Tibial nerve (tissue), 4 donors: ENCODE measurements around the gene CDHR1. TPM values are rescaled to one million over a fixed set of nuclear protein-coding genes. Genes with fewer than 3 reads are reported as not detected.

ENCODE experiments used
- DNase-seq, 2 donors: peaks; one replicate each; pipeline ENCODE4 v3.0.0-alpha.2; 2019; ENCODE audit warnings: low spot score in 2 of 2
- H3K27ac ChIP-seq, 4 donors: fragments of 200-600 bp; sonication (generic) in 3 of 4; one replicate each; pipeline ENCODE4 v1.5.1; 2017 to 2019; ENCODE audit warnings: mild to moderate bottlenecking in 1 of 4
- H3K27me3 ChIP-seq, 2 donors: fragments of 200-600 bp; sonication (generic) in 1 of 2; one replicate each; pipeline versions ENCODE4 v1.5.1 to v1.6.0; 2017 to 2019
- H3K36me3 ChIP-seq, 3 donors: fragments of 200-600 bp; sonication (generic); one replicate each; pipeline ENCODE4 v1.5.1; 2018 to 2019
- H3K4me1 ChIP-seq, 4 donors: fragments of 200-600 bp; sonication (generic) in 3 of 4; one replicate each; pipeline ENCODE4 v1.5.1; 2017 to 2019
- H3K4me3 ChIP-seq, 4 donors: fragments of 200-600 bp; sonication (generic) in 3 of 4; one replicate each; pipeline ENCODE4 v1.5.1; 2017 to 2019; ENCODE audit warnings: mild to moderate bottlenecking in 1 of 4, moderate library complexity in 1 of 4
- H3K9me3 ChIP-seq, 4 donors: fragments of 200-600 bp; sonication (generic) in 3 of 4; one replicate each; pipeline ENCODE4 v1.5.1; 2017 to 2019
- CTCF ChIP-seq, 5 experiments: fragments of 200-600 bp in 3 of 5; fragments of 450-650 bp in 2 of 5; sonication (generic) in 3 of 5; IDR thresholded peaks; one replicate each; pipeline ENCODE4 v1.5.1; 2016 to 2019; ENCODE audit warnings: antibody characterized with exemption in 5 of 5, mild to moderate bottlenecking in 3 of 5, moderate library complexity in 2 of 5
- EP300 ChIP-seq, 2 donors: sonication (generic); formaldehyde crosslinking; IDR thresholded peaks; one replicate each; pipeline ENCODE4 v1.6.1; 2017; ENCODE audit warnings: antibody characterized with exemption in 2 of 2, mild to moderate bottlenecking in 1 of 2
- POLR2A ChIP-seq, 2 donors: fragments of 450-650 bp; IDR thresholded peaks; one replicate each; pipeline ENCODE4 v1.6.1; 2017; ENCODE audit warnings: antibody characterized with exemption in 2 of 2, mild to moderate bottlenecking in 2 of 2, moderate library complexity in 2 of 2
- WGBS, 2 donors: methylation state at CpG; one replicate each; pipeline ENCODE4 v1.1.5; 2018; 5-methylcytosine and 5-hydroxymethylcytosine counted together
- total RNA-seq, 4 donors: library from RNA; depleted of rRNA; stranded (reverse); fragments of >200 nt; gene quantifications; one replicate each; pipeline ENCODE4 v1.1.0, GENCODE V29; 2016

Gene CDHR1
- total RNA-seq, 4 donors from 2014 or later = 0.30 to 1.0 (median 0.44) TPM; not detected in 1

- Histone ChIP-seq H3K27me3 (peaks cover 0 to 27% of the 10 kb centered on the region in 2 donors), H3K4me3 (no peak overlapping the region), H3K27ac (no peak overlapping the region), H3K36me3 (no peaks in the 10 kb centered on the region), H3K9me3 (no peaks in the 10 kb centered on the region), H3K4me1 (peaks cover 0 to 19% (median 7%) of the 10 kb centered on the region in 4 donors)
- no peak for DNase-seq
- TF ChIP-seq CTCF (IDR thresholded peaks at IDR 0.05) (no peak), POLR2A (IDR thresholded peaks at IDR 0.05) (no peak), EP300 (IDR thresholded peaks at IDR 0.05) (no peak)
- 74 to 90% methylated on average over 5 of the region's 5 CpGs for WGBS, 2 donors
Measured at GRCh38 chr10:84191106-84191505, 3.2 kb upstream of the CDHR1 start.

- H3K4me1 ChIP-seq = peaks cover 0 to 19% (median 7%) of the 10 kb centered on the region in 4 donors
- WGBS, 2 donors = 97 to 100% methylated on average over 2 of the region's 2 CpGs
- H3K27ac ChIP-seq = no peak overlapping the region
- no peak for DNase-seq
- TF ChIP-seq EP300 (IDR thresholded peaks at IDR 0.05) (no peak), CTCF (IDR thresholded peaks at IDR 0.05) (no peak)
- peaks cover 0 to 38% of the 10 kb centered on the region in 2 donors for H3K27me3 ChIP-seq
- no peaks in the 10 kb centered on the region for H3K9me3 ChIP-seq
- H3K36me3 ChIP-seq = no peaks in the 10 kb centered on the region
- H3K4me3 ChIP-seq = no peak overlapping the region
Measured at GRCh38 chr10:84193327-84193726, 1.0 kb upstream of the CDHR1 start.

- H3K27me3 ChIP-seq = peaks cover 0 to 38% of the 10 kb centered on the region in 2 donors
- peak overlapping the region; percentile 25 to 57 (median 38) for H3K4me3 ChIP-seq
- 25 to 36% methylated on average over 5 of the region's 5 CpGs for WGBS, 2 donors
- no peak for TF ChIP-seq EP300 (IDR thresholded peaks at IDR 0.05)
- TF ChIP-seq POLR2A (IDR thresholded peaks at IDR 0.05) = no peak
- TF ChIP-seq CTCF (IDR thresholded peaks at IDR 0.05) = no peak
- H3K36me3 ChIP-seq = no peaks in the 10 kb centered on the region
- no peak for DNase-seq
- peaks cover 0 to 19% (median 7%) of the 10 kb centered on the region in 4 donors for H3K4me1 ChIP-seq
- H3K9me3 ChIP-seq = no peaks in the 10 kb centered on the region
- no peak overlapping the region for H3K27ac ChIP-seq
Measured at GRCh38 chr10:84193846-84194423, 402 bp upstream of the CDHR1 start.

- no peaks in the 10 kb centered on the region for H3K36me3 ChIP-seq
- H3K27ac ChIP-seq = no peak overlapping the region
- peak overlapping the region in 2 of 4 donors; percentile 48 to 57 for H3K4me3 ChIP-seq
- TF ChIP-seq POLR2A (IDR thresholded peaks at IDR 0.05) (no peak), CTCF (IDR thresholded peaks at IDR 0.05) (no peak), EP300 (IDR thresholded peaks at IDR 0.05) (no peak)
- no peaks in the 10 kb centered on the region for H3K9me3 ChIP-seq
- H3K4me1 ChIP-seq = peaks cover 0 to 19% (median 7%) of the 10 kb centered on the region in 4 donors
- 34 to 41% methylated on average over 16 to 19 of the region's 43 CpGs for WGBS, 2 donors
- H3K27me3 ChIP-seq = peaks cover 0 to 38% of the 10 kb centered on the region in 2 donors
- DNase-seq = no peak
Measured at GRCh38 chr10:84195044-84195830, 900 bp downstream of the CDHR1 start.

GRCh38 chr10:84196083-84196482 is 1.7 kb downstream of the CDHR1 start:
- H3K4me3 ChIP-seq = no peak overlapping the region
- H3K27me3 ChIP-seq = peaks cover 0 to 38% of the 10 kb centered on the region in 2 donors
- no peak for TF ChIP-seq CTCF (IDR thresholded peaks at IDR 0.05)
- TF ChIP-seq POLR2A (IDR thresholded peaks at IDR 0.05) = no peak
- no peak for TF ChIP-seq EP300 (IDR thresholded peaks at IDR 0.05)
- DNase-seq = no peak
- peaks cover 0 to 19% (median 7%) of the 10 kb centered on the region in 4 donors for H3K4me1 ChIP-seq
- H3K9me3 ChIP-seq = no peaks in the 10 kb centered on the region
- H3K27ac ChIP-seq = no peak overlapping the region
- 30 to 39% methylated on average over 4 of the region's 4 CpGs for WGBS, 2 donors
- no peaks in the 10 kb centered on the region for H3K36me3 ChIP-seq
